Endothelial cell (in vitro differentiated cells): ENCODE data around the gene HLCS. TPM values are rescaled to one million over a fixed set of nuclear protein-coding genes. Genes with fewer than 3 reads are reported as not detected.

Experiments used
- DNase-seq: peaks from one replicate; pipeline ENCODE4 v3.0.0; 2021; ENCODE audit warnings: low spot score
- H3K27ac Mint-ChIP-seq: one replicate; pipeline ENCODE4 v1.8.0; 2021; ENCODE audit warnings: mixed read lengths, inconsistent platforms; ENCODE audit not compliant: unreplicated experiment
- H3K27me3 Mint-ChIP-seq: one replicate; pipeline ENCODE4 v1.8.0; 2021; ENCODE audit warnings: mild to moderate bottlenecking, moderate library complexity, mixed read lengths, inconsistent platforms; ENCODE audit not compliant: unreplicated experiment
- H3K36me3 Mint-ChIP-seq: one replicate; pipeline ENCODE4 v1.8.0; 2021; ENCODE audit warnings: mild to moderate bottlenecking, low read depth, mixed read lengths, inconsistent platforms; ENCODE audit not compliant: unreplicated experiment
- H3K4me1 Mint-ChIP-seq: one replicate; pipeline ENCODE4 v1.8.0; 2021; ENCODE audit warnings: mild to moderate bottlenecking, mixed read lengths, inconsistent platforms; ENCODE audit not compliant: unreplicated experiment
- H3K4me3 Mint-ChIP-seq: one replicate; pipeline ENCODE4 v1.8.0; 2021; ENCODE audit warnings: mild to moderate bottlenecking, mixed read lengths, inconsistent platforms; ENCODE audit not compliant: unreplicated experiment
- H3K9me3 Mint-ChIP-seq: one replicate; pipeline ENCODE4 v1.8.0; 2021; ENCODE audit warnings: mixed read lengths, inconsistent platforms; ENCODE audit not compliant: unreplicated experiment
- total RNA-seq: library from RNA; stranded (reverse); fragmentation: NEBNext Ultra II Directional; extraction: Animal tissue kit (Norgen Biotek cat#: 25700); gene quantifications from one replicate; pipeline ENCODE4 v1.2.1, GENCODE V29; 2021; ENCODE audit not compliant: unreplicated experiment
- TF ChIP-seq, protein P1 (sequence below): fragments of 200-600 bp; sonication (generic); IDR thresholded peaks from one replicate; pipeline ENCODE4 v1.5.0; 2021; ENCODE audit warnings: antibody characterized with exemption; ENCODE audit not compliant: unreplicated experiment

HLCS gene
- total RNA-seq, 1 donor from 2014 or later = 97.4 TPM

DNA sequence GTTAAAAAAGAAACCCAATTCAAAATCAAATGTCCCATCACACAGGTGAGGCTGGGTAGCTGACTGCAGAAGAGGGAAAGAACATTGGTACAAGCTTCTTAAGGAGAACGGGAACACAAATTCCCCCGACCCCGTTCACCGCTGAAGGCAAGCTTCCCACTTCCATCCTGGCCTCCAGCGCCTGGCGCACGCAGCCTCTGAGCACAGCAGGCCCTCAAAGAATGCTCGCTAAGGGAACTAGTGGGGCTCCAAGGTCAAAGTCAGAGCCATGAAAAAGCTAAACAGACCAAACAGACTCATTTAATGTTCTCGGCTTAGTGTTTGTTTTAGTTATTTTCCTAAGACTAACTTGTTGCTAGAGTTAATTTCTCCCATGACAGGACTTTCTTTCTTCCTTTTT is 203.8 kb downstream of the HLCS start:
- Mint-ChIP-seq H3K27ac (no peak overlapping the region), H3K9me3 (no peaks in the 10 kb centered on the region), H3K4me3 (no peak overlapping the region), H3K27me3 (peaks cover 3% of the 10 kb centered on the region), H3K36me3 (peaks cover 26% of the 10 kb centered on the region), H3K4me1 (peaks cover 4% of the 10 kb centered on the region)
- TF ChIP-seq, protein P1, sequence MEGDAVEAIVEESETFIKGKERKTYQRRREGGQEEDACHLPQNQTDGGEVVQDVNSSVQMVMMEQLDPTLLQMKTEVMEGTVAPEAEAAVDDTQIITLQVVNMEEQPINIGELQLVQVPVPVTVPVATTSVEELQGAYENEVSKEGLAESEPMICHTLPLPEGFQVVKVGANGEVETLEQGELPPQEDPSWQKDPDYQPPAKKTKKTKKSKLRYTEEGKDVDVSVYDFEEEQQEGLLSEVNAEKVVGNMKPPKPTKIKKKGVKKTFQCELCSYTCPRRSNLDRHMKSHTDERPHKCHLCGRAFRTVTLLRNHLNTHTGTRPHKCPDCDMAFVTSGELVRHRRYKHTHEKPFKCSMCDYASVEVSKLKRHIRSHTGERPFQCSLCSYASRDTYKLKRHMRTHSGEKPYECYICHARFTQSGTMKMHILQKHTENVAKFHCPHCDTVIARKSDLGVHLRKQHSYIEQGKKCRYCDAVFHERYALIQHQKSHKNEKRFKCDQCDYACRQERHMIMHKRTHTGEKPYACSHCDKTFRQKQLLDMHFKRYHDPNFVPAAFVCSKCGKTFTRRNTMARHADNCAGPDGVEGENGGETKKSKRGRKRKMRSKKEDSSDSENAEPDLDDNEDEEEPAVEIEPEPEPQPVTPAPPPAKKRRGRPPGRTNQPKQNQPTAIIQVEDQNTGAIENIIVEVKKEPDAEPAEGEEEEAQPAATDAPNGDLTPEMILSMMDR = no peak
- DNase-seq = no peak

DNA sequence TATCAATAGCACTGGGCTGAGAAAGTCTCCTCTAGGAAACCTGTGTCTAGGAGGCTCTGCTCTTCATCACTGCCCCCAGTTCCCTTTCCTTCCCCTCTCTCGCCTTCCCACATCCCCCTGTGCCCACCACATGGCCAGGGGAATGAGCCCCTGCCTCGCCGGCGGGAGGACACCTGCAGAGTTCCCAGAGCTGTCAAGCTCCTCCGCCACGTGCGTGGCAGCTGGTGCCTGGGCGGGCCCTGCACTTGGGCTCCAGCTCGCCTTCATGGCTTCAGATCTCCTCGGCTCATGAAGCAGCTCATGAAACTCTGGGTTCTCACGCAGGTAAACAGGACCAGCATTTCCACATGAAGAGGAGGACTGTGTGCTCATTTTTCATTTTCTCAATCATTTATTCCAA is 204.8 kb downstream of the HLCS start:
- Mint-ChIP-seq H3K4me1 (no peaks in the 10 kb centered on the region), H3K27me3 (peaks cover 3% of the 10 kb centered on the region), H3K36me3 (peaks cover 25% of the 10 kb centered on the region), H3K9me3 (no peaks in the 10 kb centered on the region), H3K27ac (no peak overlapping the region), H3K4me3 (no peak overlapping the region)
- no peak for DNase-seq
- TF ChIP-seq, protein P1 = no peak

DNA sequence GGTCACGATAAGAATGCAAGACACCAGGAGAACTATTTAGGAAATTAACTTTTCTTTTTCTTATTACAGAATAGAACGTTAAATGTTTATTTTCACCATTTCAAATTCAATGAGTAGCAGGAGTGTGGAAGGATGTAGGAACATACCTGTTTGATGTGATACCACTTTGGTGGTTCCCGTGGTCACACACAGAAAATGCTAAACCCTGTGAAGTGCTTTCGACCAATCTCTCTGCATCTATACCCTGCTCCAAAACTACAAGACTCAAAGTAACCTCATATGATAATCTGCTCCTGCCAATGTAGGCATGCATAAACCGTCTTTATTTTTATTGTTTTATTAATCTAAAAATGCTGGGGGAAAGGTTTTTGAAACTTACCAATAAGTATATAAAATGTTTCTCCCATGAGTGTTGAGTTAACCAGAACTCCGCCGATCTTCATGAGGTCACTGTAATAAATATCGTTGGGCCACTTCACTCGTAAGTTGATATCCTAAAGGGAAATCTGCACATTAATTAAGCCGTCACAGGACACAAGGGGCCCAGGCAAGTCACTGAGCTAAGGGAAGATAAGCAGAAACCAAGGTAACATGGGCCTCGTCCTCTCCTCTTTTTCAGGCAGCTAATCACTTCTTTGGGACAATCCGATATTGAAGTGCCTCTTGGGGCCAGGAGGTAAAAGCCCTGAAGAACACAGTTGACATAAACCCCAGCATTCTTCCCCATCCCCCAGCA is 207.0 kb downstream of the HLCS start:
- Mint-ChIP-seq H3K27me3 (no peaks in the 10 kb centered on the region), H3K9me3 (no peaks in the 10 kb centered on the region), H3K36me3 (peaks cover 40% of the 10 kb centered on the region), H3K27ac (no peak overlapping the region), H3K4me1 (no peaks in the 10 kb centered on the region), H3K4me3 (peak overlapping the region; percentile 48)
- TF ChIP-seq, protein P1 = no peak
- no peak for DNase-seq

DNA sequence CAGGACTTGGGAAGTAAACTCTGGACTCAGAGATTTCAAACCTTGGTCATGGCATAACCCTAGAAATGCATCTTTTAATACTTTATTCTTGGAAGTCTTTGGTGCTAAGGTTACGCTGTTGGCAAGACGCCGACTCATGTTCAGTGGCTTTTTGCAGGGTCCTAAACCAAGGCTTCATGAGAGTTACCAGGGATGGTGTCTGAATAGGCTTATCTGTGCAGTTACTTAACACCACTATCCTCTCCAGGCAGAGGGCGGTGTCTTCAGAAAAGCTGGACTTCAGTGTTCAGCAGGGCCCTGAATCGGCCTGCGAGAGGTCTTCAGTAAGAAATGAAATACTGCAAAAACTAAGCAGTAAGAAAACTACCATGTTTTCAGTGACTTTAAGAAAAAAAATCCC is 209.3 kb downstream of the HLCS start:
- DNase-seq = no peak
- H3K27ac Mint-ChIP-seq = no peak overlapping the region

DNA sequence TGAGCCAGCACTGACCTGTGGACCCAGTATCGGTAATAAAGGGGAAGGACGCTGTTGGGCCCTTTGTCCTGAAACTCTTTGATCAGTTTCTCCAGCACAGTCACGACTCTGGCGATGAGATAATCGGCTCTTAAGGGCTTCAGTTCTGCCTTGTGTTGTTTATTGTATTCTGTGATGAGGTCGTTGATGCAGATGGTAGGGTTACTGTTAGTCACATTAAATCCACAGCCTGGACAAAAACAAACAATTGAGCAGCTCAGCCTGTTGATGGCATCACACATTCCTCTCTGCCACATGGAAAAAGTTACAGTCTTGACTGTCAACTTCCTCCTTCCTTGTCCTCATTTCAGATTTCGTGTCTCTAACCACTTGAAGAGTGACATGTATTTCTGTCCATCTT is 209.9 kb downstream of the HLCS start:
- Mint-ChIP-seq H3K4me3 (no peak overlapping the region), H3K4me1 (peaks cover 23% of the 10 kb centered on the region), H3K9me3 (no peaks in the 10 kb centered on the region), H3K27ac (peak overlapping the region; percentile 70), H3K36me3 (peaks cover 47% of the 10 kb centered on the region), H3K27me3 (peaks cover 1% of the 10 kb centered on the region)
- no peak for DNase-seq
- TF ChIP-seq, protein P1 = no peak

More for the DNA sequence above, 209.3 kb downstream of the HLCS start:
- H3K9me3 Mint-ChIP-seq = no peaks in the 10 kb centered on the region
- H3K27me3 Mint-ChIP-seq = peaks cover 1% of the 10 kb centered on the region
- peaks cover 16% of the 10 kb centered on the region for H3K4me1 Mint-ChIP-seq
- no peak overlapping the region for H3K4me3 Mint-ChIP-seq
- peaks cover 47% of the 10 kb centered on the region for H3K36me3 Mint-ChIP-seq
- TF ChIP-seq, protein P1 = no peak
